Limb (tissue), 2 donors: ENCODE data around the gene TMPO.
"Not testable (repeated sequence)": the region's sequence is repeated elsewhere in the genome, so short reads cannot be mapped to it uniquely, and the experiment has no call there.

Experiments
- DNase-seq, 2 donors: peaks; one replicate each; pipeline ENCODE4 v3.0.0-alpha.2; 2016; ENCODE audit errors: extremely low spot score in 2 of 2

TMPO gene

GRCh38 chr12:98509063-98509462, 6.3 kb upstream of the TMPO start:
- no peak for DNase-seq

- not testable (repeated sequence) for DNase-seq
Observed at GRCh38 chr12:98511806-98512205, 3.6 kb upstream of the TMPO start.

DNA sequence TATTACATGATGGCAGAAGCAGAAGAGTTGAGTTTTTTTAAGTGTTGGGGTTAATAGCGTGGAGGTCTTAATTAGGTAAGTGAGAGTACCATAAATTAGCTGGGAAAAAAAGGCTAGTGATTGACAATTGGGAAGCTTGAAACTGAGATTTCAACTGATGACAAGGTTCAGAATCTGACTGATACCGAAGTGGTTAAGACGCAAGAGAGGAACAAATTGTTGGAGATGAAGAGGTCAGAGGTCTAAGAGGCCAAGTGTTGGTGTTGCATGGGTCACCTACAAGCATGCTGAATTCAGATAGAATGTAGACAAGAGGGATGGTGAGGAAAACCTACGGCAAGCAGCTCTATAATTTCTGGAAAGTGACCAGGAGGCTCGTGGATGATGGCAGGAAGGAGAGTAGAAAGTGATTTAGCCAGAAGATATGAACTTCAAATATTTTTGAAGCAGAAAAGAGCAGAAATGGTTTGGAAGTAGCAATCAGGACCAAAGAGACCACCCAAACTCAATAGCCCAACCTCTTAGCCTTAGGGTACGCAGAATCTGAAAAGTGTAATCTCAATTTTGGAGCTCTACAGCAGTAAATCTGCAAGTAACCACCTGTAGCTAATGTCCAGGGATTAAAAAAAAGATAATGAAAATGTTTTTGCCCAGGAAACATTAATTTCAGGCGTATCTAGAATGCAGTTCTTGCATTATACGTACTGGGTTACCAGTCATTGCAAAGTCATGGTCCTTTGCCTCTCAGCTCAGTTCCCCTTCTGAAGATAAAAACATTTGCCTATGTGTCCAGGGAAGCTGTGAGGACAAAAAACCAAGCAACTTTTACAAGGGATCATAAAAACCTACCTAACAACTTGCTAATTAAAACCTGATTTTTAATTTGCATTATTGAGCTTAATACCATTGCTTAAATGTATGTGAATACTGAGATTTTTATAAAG, 1.7 kb upstream of the TMPO start:
- no peak for DNase-seq

DNA sequence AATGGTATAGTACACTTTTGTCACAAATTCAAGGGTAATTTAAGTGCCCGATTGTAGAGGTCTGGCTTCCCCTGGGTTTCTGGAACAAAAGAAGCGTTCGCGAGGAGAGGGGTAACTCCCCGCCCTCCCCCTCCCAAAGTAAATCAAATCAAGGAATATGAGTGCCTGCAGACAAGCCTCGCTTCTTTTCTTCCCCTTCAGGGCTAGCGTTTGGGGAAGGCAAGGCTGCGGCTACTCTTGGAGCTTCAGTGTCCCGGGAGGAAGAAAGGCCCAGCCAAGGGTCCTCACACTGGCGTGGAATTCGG, 456 bp upstream of the TMPO start:
- DNase-seq = no peak

DNA sequence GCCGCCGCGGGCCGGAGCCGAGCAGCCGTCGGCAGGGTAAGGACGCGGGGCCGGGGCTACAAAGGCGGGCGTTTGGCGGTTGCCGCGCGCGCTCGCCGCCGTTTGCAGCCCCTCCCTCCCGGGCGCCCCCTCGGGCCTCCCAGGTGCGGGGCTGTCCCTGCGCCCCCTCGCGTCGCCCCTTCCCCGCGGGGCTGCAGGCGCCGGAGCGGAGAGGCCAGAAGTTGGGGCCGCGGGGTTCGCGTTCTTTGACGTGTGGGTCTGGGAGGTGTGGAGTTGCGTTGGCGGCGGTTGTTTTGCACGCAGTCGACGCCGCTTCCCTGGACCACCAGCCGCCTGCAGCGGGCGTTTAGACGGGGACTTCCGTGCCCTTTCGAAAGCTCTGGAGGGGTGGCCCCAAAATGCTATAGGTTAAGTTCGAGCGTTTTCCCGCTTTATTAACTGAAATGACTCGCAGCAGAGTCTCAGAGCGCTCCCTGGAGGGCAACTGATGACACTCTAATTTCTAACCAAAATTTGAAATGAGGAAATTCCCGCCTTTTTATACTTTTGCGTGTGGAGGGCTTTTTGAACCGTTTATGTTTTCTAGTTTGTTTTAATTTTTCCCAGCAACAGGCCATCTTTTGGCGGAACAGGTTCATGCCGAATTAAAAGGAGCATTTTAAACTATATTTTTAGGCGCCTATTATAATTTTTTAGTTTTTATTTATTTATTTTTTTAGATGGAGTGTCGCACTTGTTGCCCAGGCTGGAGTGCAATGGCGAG, 902 bp downstream of the TMPO start:
- DNase-seq = peak; percentile 81 to 88

DNA sequence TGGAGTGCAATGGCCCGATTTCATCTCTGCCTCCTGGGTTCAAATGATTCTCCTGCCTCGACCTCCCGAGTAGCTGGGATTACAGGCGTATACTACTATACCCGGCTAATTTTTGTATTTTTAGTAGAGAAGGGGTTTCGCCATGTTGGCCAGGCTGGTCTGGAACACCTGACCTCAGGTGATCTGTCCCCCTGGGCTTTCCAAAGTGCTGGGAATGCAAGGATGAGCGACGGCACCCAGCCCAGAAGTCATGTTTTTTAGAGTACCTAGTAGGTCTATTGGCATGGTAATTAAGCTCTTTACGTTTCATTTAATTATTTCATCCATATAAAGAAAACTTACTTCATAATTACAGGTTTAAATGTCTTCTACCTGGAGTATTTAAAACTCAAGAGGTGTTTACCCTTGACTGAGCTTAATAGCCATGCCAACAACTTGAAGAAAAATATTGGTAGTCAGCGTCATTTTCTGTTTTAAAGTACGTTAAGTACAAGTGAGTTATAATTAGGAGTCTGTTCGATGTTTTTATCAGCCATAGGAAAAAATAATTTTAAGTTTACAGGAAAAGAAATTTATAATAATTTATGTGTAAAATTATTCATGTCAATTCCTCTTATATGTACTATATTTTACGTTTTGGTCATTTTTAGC, 4.0 kb downstream of the TMPO start:
- DNase-seq = no peak

DNA sequence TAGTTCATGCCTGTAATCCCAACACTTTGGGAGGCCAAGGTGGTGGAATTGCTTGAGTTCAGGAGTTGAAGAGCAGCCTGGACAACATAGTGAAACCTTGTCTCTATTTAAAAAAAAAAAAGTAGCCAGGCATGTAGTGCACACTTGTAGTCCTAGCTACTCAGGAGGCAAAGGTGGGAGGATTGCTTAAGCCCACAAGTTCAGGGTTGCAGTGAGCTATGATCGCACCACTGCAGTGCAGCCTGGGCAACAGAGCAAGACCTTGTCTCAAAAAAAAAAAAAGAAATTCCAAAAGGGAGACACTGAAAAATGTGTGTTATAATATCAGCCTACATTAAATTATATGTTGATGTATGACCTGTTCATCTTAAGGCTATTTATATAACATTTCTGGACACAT, 14.7 kb downstream of the TMPO start:
- DNase-seq = no peak

DNA sequence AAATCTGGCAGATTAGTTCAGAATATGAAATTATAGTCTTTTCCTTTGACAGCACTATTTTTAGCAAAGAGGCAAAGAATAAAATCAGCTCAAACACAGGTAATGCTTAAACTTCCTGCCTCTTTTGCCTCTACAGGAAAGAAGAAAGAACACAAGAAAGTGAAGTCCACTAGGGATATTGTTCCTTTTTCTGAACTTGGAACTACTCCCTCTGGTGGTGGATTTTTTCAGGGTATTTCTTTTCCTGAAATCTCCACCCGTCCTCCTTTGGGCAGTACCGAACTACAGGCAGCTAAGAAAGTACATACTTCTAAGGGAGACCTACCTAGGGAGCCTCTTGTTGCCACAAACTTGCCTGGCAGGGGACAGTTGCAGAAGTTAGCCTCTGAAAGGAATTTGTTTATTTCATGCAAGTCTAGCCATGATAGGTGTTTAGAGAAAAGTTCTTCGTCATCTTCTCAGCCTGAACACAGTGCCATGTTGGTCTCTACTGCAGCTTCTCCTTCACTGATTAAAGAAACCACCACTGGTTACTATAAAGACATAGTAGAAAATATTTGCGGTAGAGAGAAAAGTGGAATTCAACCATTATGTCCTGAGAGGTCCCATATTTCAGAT, 17.4 kb downstream of the TMPO start:
- DNase-seq = no peak

DNA sequence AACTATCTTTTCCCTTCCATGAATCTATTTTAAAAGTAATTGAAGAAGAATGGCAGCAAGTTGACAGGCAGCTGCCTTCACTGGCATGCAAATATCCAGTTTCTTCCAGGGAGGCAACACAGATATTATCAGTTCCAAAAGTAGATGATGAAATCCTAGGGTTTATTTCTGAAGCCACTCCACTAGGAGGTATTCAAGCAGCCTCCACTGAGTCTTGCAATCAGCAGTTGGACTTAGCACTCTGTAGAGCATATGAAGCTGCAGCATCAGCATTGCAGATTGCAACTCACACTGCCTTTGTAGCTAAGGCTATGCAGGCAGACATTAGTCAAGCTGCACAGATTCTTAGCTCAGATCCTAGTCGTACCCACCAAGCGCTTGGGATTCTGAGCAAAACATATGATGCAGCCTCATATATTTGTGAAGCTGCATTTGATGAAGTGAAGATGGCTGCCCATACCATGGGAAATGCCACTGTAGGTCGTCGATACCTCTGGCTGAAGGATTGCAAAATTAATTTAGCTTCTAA, 18.4 kb downstream of the TMPO start:
- no peak for DNase-seq

GRCh38 chr12:98538031-98538430, 22.6 kb downstream of the TMPO start:
- DNase-seq = no peak

DNA sequence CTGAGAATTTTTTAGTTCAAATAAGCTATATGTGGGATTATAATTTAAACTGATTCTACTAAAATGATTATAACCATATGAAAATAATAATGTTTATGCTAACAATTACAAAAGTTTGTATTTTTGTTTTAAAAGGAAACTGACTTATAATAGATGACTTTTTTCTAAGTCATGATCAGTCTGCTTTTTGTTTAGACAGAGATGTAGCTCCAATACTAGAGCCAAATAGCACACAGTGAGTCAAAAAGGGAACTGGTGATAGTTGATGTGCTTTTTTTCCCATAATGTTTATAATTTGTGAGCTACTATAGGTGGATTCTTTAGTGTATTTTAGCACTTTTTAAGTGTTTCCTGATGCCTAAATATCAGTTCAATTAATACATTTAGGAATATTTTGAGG, 28.3 kb downstream of the TMPO start:
- no peak for DNase-seq

- DNase-seq = no peak
Observed at GRCh38 chr12:98544751-98545150, 29.4 kb downstream of the TMPO start.

DNA sequence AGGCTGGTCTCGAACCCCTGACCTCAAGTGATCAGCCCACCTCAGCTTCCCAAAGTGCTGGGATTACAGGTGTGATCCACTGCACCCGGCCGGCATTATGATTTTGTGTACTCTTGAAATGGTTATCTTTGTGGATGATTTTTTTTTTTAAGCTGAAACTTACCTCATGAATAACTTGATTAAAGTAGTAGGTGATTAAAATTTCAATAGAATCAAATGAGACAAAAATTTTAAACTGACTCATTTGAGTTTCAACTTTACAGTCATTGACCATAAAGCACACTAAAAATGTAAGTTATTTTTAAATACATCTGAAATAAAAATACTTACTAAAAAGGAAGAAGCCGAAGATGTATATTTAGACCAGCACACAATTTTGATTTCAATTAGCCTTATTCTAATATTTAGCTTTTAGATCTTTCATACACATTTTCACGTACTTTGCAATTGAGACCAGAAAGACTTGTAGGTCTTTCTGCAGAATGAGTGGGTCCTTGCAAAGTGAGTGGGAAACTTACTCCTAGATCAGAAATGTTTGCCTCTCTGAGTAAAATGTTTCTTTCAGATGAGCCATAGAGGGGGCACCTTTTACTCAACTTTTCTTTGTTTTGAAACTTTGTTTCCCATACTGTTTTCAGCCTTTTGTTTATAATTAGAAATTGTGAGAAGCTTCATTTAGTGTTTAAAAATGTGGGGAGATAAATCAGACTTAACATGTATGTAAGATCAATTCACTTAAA, 34.2 kb downstream of the TMPO start:
- DNase-seq = no peak

- DNase-seq = no peak
Observed at GRCh38 chr12:98551787-98552186, 36.4 kb downstream of the TMPO start.

DNA sequence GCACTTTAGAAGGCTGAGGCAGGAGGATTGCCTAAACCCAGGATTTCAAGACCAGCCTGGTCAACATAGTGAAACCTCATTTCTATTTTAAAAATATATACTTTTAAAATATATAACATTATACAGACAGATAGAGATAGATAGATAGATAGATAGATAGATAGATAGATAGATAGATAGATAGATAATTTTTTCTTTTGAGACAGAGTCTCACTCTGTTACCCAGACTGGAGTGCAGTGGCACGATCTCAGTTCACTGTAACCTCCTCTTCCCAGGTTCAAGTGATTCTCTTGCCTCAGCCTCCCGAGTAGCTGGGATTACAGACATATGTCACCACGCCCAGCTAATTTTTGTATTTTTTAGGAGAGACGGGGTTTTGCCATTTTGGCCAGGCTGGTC, 42.7 kb downstream of the TMPO start:
- DNase-seq = not testable (repeated sequence)

DNA sequence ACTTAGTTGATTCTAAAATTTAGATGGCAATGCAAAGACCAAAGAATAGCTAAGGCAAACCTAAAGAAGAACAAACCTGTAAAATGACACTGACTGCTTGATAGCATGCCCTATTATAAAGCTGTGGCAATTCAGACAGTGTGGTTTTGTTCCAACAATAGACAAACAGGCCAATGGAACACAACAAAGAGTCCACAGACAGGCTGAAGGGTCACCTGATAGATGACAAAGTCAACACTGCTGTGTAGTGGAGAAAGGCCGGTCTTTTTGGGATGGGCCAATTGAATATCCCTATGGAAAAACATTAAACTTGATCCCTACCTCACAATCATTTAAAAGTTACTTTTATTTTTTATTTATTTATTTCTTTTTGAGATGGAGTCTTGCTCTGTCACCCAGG, 44.3 kb downstream of the TMPO start:
- no peak for DNase-seq

DNA sequence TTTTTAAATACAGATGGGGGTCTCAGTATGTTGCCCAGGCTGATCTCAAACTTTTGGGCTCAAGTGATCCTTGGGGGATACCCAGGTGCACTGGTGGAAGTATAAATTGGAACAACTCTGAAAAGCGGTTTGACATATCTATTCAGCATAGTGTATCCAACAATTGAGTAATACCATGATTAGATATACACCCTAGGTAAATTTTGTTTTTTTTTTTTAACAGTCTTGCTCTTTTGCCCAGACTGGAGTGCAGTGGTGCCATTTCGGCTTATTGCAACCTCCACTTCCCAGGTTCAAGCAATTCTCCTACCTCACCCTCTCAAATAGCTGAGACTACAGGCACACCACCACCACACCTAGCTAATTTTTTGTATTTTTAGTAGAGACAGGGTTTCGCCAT, 46.5 kb downstream of the TMPO start:
- DNase-seq = no peak

GRCh38 chr12:98572010-98572409, 56.6 kb downstream of the TMPO start:
- no peak for DNase-seq

DNA sequence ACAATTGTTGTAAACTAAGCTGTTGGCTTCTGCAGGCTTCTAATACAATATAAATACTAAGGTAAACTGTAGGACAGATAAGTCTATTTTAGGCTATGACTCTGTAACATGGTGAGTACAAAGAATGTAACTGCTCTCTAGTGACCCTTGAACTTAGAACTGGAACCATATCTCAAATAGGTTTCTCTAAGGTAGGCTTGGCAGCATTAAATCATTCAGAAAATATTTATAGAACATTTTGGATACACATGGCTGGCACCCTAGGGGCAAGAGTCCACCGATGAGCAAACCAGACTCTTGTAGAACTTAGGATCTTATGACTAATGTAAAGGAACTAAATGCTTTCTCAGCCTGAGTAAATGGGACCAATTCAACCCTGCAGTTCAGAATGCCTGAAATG, 58.7 kb downstream of the TMPO start:
- no peak for DNase-seq

DNA sequence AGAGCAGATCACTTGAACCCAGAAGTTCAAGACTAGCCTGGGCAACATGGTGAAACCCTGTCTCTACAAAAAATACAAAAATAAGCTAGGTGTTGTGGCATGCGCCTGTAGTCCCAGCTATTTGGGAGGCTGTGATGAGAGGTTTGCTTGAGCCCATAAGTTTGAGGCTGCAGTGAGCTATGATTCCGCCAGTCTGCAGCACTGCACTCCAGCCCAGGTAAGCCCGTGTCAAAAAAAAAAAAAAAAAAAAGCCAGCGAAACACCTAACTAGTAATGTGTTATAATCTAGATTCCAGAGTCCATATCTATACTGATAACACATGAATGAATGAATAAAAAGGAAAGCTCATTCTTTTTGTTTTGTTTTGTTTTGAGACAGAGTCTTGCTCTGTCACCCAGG, 59.6 kb downstream of the TMPO start:
- DNase-seq = no peak

DNA sequence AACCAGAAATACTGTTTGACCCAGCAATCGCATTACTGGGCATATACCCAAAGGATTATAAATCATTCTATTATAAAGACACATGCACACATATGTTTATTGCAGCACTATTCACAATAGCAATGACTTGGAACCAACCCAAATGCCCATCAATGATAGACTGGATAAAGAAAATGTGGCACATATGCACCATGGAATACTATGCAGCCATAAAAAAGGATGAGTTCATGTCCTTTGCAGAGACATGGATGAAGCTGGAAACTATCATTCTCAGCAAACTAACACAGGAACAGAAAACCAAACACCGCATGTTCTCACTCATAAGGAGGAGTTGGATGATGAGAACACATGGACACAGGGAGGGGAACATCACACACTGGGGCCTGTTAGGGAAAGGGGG, 61.4 kb downstream of the TMPO start:
- DNase-seq = not testable (repeated sequence)
